Spleen (tissue), 7 donors: ENCODE data around the gene TRAPPC4.

Experiments used
- CTCF ChIP-seq, 11 experiments: fragments of 200-600 bp in 7 of 11; fragments of 450-650 bp in 4 of 11; sonication (generic) in 4 of 11; IDR thresholded peaks in 8 of 11; conservative IDR thresholded peaks in 3 of 11; 1 replicate in 7 of 11; 2 replicates in 4 of 11; pipeline versions ENCODE4 v1.4.0 to v1.8.0; 2016 to 2021; ENCODE audit warnings: antibody characterized with exemption in 11 of 11, inconsistent platforms in 4 of 11, mild to moderate bottlenecking in 1 of 11
- POLR2A ChIP-seq, 3 donors: fragments of 450-650 bp; IDR thresholded peaks; one replicate each; pipeline ENCODE4 v1.5.1; 2017; ENCODE audit warnings: antibody characterized with exemption in 3 of 3, mild to moderate bottlenecking in 1 of 3
- POLR2AphosphoS5 ChIP-seq, 3 donors: sonication (generic); formaldehyde crosslinking; IDR thresholded peaks; one replicate each; pipeline ENCODE4 v1.5.1; 2017; ENCODE audit warnings: antibody characterized with exemption in 3 of 3
- donor health status: DM: no; HTN: no; CAD: no; lungs with moderate emphysema.
- donor health status: DM: no; HTN: no; CAD: no.
- donor health status: DM: no; HTN: no; CAD: no.

GRCh38 chr11:119030029-119030328, 11.4 kb downstream of the TRAPPC4 start:
- TF ChIP-seq POLR2A (IDR thresholded peaks at IDR 0.05) (no peak), CTCF (IDR thresholded peaks at IDR 0.05 in 8 of 11, conservative IDR thresholded peaks at IDR 0.05 in 3 of 11) (no peak), POLR2AphosphoS5 (IDR thresholded peaks at IDR 0.05) (no peak)
